GM12878 (cell line): ENCODE measurements around the gene RAB3B. TPM values are rescaled to one million over a fixed set of nuclear protein-coding genes. Genes with fewer than 3 reads are reported as not detected.
"Not testable (repeated sequence)": the region's sequence is repeated elsewhere in the genome, so short reads cannot be mapped to it uniquely, and the experiment has no call there.

Experiments
- ATAC-seq: fragments of 200-7000 bp; cut with Tn5 transposase; 3 replicates; pipeline ENCODE4 v1.9.1; 2020; ENCODE audit warnings: mild to moderate bottlenecking, moderate library complexity
- BruUV-seq: library from RNA; stranded (reverse); fragments of 400-500 nt; replicated peaks from 2 replicates; lab custom pipeline; 2021; lab: Mats Ljungman, UMichigan
- CTCF ChIA-PET: fragments of 300-600 bp; sonication (Branson Sonifier 250); formaldehyde crosslinking; extraction: SDS; loops from one replicate; lab custom pipeline; 2021; ENCODE audit warnings: inconsistent platforms; lab: Yijun Ruan, JAX
- POLR2A ChIA-PET: fragments of 350-600 bp; formaldehyde crosslinking; extraction: SDS; loops from one replicate; lab custom pipeline; 2021; ENCODE audit warnings: inconsistent platforms; lab: Charles Lee
- RAD21 ChIA-PET: fragments of 300-600 bp; sonication (Branson Sonifier 250); formaldehyde crosslinking; loops from one replicate; lab custom pipeline; 2023; ENCODE audit warnings: antibody characterized with exemption; ENCODE audit not compliant: unreplicated experiment; lab: Charles Lee
- SMC1A ChIA-PET: fragments of 300-600 bp; sonication (Branson Sonifier 250); formaldehyde crosslinking; loops from one replicate; lab custom pipeline; 2023; ENCODE audit not compliant: unreplicated experiment, uncharacterized antibody; lab: Charles Lee
- DNase-seq: peaks from one replicate; pipeline ENCODE4 v3.0.0-alpha.2; 2011; ENCODE audit warnings: low read depth, low spot score
- FAIRE-seq: peaks from 3 replicates; lab custom pipeline; 2011; peaks lifted over from hg19 to GRCh38; lab: Jason Lieb, UNC
- H2AFZ ChIP-seq: 2 replicates; pipeline ENCODE4 v1.6.0; 2011; ENCODE audit warnings: low read depth, low read length, control low read depth; ENCODE audit not compliant: control insufficient read depth
- H3K27ac ChIP-seq: 2 replicates; pipeline ENCODE4 v1.5.1; 2011; ENCODE audit warnings: control low read depth; ENCODE audit not compliant: control insufficient read depth, insufficient read depth
- H3K27me3 ChIP-seq, 2 experiments: replicated peaks in 1 of 2; 2 replicates each; pipeline versions ENCODE4 v1.6.0 to v1.6.1; 2011; ENCODE audit warnings: low read length in 1 of 2; ENCODE audit not compliant: control insufficient read depth in 2 of 2, insufficient read depth in 2 of 2
- H3K36me3 ChIP-seq, 2 experiments: 2 replicates each; pipeline ENCODE4 v1.5.1; 2011; ENCODE audit warnings: low read length in 1 of 2; ENCODE audit not compliant: control insufficient read depth in 2 of 2, insufficient read depth in 2 of 2
- H3K4me1 ChIP-seq: 2 replicates; pipeline ENCODE4 v1.6.1; 2011; ENCODE audit warnings: mild to moderate bottlenecking, low read length, moderate library complexity, mixed read lengths; ENCODE audit not compliant: control insufficient read depth, insufficient read depth
- H3K4me2 ChIP-seq: 2 replicates; pipeline ENCODE4 v1.6.0; 2011; ENCODE audit warnings: control low read depth; ENCODE audit not compliant: control insufficient read depth, insufficient read depth
- H3K4me3 ChIP-seq: fragments of 200-600 bp; sonication (generic); 2 replicates; pipeline ENCODE4 v1.5.1; 2016
- H3K79me2 ChIP-seq: 2 replicates; pipeline ENCODE4 v1.6.0; 2011; ENCODE audit warnings: low read length; ENCODE audit not compliant: control insufficient read depth, insufficient read depth
- H3K9ac ChIP-seq: 2 replicates; pipeline ENCODE4 v1.8.0; 2011; ENCODE audit warnings: low read length, control low read depth, mixed read lengths; ENCODE audit not compliant: control insufficient read depth, insufficient read depth
- H3K9me3 ChIP-seq: replicated peaks from 3 replicates; pipeline ENCODE4 v1.5.1; 2011; ENCODE audit warnings: mild to moderate bottlenecking, low read length; ENCODE audit not compliant: control insufficient read depth, insufficient read depth
- H4K20me1 ChIP-seq: 2 replicates; pipeline ENCODE4 v1.6.0; 2011; ENCODE audit not compliant: control insufficient read depth, insufficient read depth
- E2F4 ChIP-seq: IDR thresholded peaks from 2 replicates; pipeline ENCODE4 v1.6.1; 2012; ENCODE audit warnings: low read depth, low read length, improper control_type of control experiment
- HCFC1 ChIP-seq: fragments of 150-350 bp; IDR thresholded peaks from 2 replicates; pipeline ENCODE4 v1.6.1; 2014; ENCODE audit warnings: low read length
- PBX3 ChIP-seq: IDR thresholded peaks from 2 replicates; pipeline ENCODE4 v1.6.1; 2011; ENCODE audit warnings: mild to moderate bottlenecking, low read depth, low read length, moderate library complexity; ENCODE audit not compliant: insufficient replicate concordance
- POLR2AphosphoS2 ChIP-seq: IDR thresholded peaks from 2 replicates; pipeline ENCODE4 v1.6.1; 2011; ENCODE audit warnings: low read depth, mild to moderate bottlenecking, low read length, improper control_type of control experiment, moderate library complexity
- WGBS: methylation state at CpG from one replicate; pipeline ENCODE4 v1.1.6; 2016; ENCODE audit warnings: low lambda C conversion rate; ENCODE audit not compliant: insufficient replicate concordance, insufficient coverage; ENCODE audit errors: missing lambda C conversion rate; 5-methylcytosine and 5-hydroxymethylcytosine counted together
- in situ Hi-C: fragments of 300-500 bp; cut with MboI; formaldehyde crosslinking; loops from 9 replicates; pipeline ENCODE4 v1.14.3; 2018; ENCODE audit warnings: mixed read lengths
- intact Hi-C: fragments of 100-400 bp; cut with micrococcal nuclease; formaldehyde crosslinking; loops from one replicate; pipeline ENCODE4 v1.14.2; 2022; ENCODE audit not compliant: unreplicated experiment
- polyA plus RNA-seq, 11 experiments: library from polyadenylated mRNA; depleted of rRNA in 4 of 11; unstranded in 6 of 11; stranded (reverse) in 5 of 11; fragments of >200 nt; fragmentation: Nextera tagmentation in 4 of 11; fragmentation: Illumina TruSeq in 1 of 11; extraction: Ambion mirVana in 4 of 11; extraction: Trizol in 1 of 11; gene quantifications; 1 replicate in 1 of 11; 2 replicates in 10 of 11; pipeline versions ENCODE4 v1.2.1 to v1.2.3, GENCODE V29; 2011 to 2016; ENCODE audit warnings: inconsistent platforms in 2 of 11, missing spikeins in 2 of 11, low read depth in 1 of 11
- total RNA-seq, 4 experiments: library from RNA; depleted of rRNA in 3 of 4; stranded (reverse); fragments of >200 nt in 3 of 4; fragmentation: Illumina TruSeq in 1 of 4; extraction: Trizol in 1 of 4; gene quantifications; 2 replicates each; pipeline versions ENCODE4 v1.2.1 to v1.2.3, GENCODE V29; 2013 to 2021

The RAB3B gene
- total and polyA plus RNA-seq, 10 of the 15 experiments (the other 5 are each of a cell fraction or from before 2014, with no cell fraction given): 0.05 to 0.32 (median 0.24) TPM

- no peak for TF ChIP-seq HCFC1
- no peak for TF ChIP-seq E2F4
These were observed 92.3 kb downstream of the RAB3B start (continued) for GRCh38 chr1:51898090-51898734.

- CTCF ChIA-PET: interaction anchor here (0.8 to 6.5 kb wide), 30 partner anchors 9 to 400 kb away, joined by 3 to 177 read pairs (median 6); partner anchors contain the start of genes KTI12 and RAB3B
- H3K9ac ChIP-seq: no peak overlapping the region
These were observed 92.8 kb downstream of the RAB3B start for GRCh38 chr1:51897699-51898031.

GRCh38 chr1:51894748-51895147 lies 95.8 kb downstream of the RAB3B start:
- RAD21 ChIA-PET, H3K4me1 ChIP-seq, BruUV-seq, FAIRE-seq, H3K4me3 ChIP-seq, H3K4me2 ChIP-seq, H2AFZ ChIP-seq, H3K79me2 ChIP-seq, H3K9me3 ChIP-seq, H4K20me1 ChIP-seq, in situ Hi-C loops, H3K9ac ChIP-seq, H3K27me3 ChIP-seq, H3K36me3 ChIP-seq, H3K27ac ChIP-seq, POLR2A ChIA-PET, ATAC-seq, DNase-seq: not testable (repeated sequence)
- 50% methylated on average over 2 of the region's 2 CpGs for WGBS
- SMC1A ChIA-PET: interaction anchor here (6.8 kb wide), 1 partner anchor 104 kb away, joined by 99 read pairs; no protein-coding TSS in a partner anchor
- CTCF ChIA-PET: interaction anchor here (0.8 kb wide), 1 partner anchor 101 kb away, joined by 3 read pairs; no protein-coding TSS in a partner anchor
- intact Hi-C loops: loop anchor here (5.0 kb wide), 1 partner anchor 403 kb away; no protein-coding TSS in a partner anchor

More at GRCh38 chr1:51897699-51898031, 92.8 kb downstream of the RAB3B start:
- Histone ChIP-seq H3K4me1 (no peaks in the 10 kb centered on the region), H3K36me3 (no peaks in the 10 kb centered on the region), H3K27ac (no peak overlapping the region), H3K4me2 (no peak overlapping the region), H3K9me3 (no peaks in the 10 kb centered on the region), H3K4me3 (no peak overlapping the region), H3K27me3 (peaks cover 0 to 5% of the 10 kb centered on the region in 2 experiments; a peak in 1 of 4 replicates), H3K79me2 (no peaks in the 10 kb centered on the region), H4K20me1 (no peaks in the 10 kb centered on the region), H2AFZ (no peak overlapping the region)
- intact Hi-C loops: loop anchor here (1.0 to 5.0 kb wide), 2 partner anchors 105 to 400 kb away; no protein-coding TSS in a partner anchor
- RAD21 ChIA-PET: interaction anchor here (0.7 to 5.1 kb wide), 19 partner anchors 9 to 328 kb away, joined by 3 to 96 read pairs (median 5); no protein-coding TSS in a partner anchor
- in situ Hi-C loops: no loop called here
- SMC1A ChIA-PET: interaction anchor here (0.6 to 6.8 kb wide), 23 partner anchors 14 to 568 kb away, joined by 3 to 99 read pairs (median 4); no protein-coding TSS in a partner anchor
- POLR2A ChIA-PET: no interaction called here
- ATAC-seq: no peak
- no peak for TF ChIP-seq PBX3
- no peak for TF ChIP-seq POLR2AphosphoS2
- no peak for FAIRE-seq
- BruUV-seq: no TSS peak
- DNase-seq: no peak
